GM12878 (cell line): Measurements from ENCODE around the gene SCGB1C2.

Experiments
- CREB1 ChIP-seq: IDR thresholded peaks from 2 replicates; pipeline ENCODE4 v1.6.1; 2012; ENCODE audit warnings: low read depth, mild to moderate bottlenecking, inconsistent platforms
- EP300 ChIP-seq, 2 experiments: fragments of 150-350 bp in 1 of 2; IDR thresholded peaks; 2 replicates each; pipeline ENCODE4 v1.6.1; 2011 to 2012; ENCODE audit warnings: low read depth in 2 of 2, low read length in 2 of 2, borderline replicate concordance in 1 of 2, improper control_type of control experiment in 1 of 2, inconsistent platforms in 1 of 2; ENCODE audit not compliant: control insufficient read depth in 1 of 2
- FOXK2 ChIP-seq: fragments of 450-650 bp; IDR thresholded peaks from 2 replicates; pipeline ENCODE4 v1.6.1; 2017; ENCODE audit warnings: mild to moderate bottlenecking, moderate library complexity
- JUND ChIP-seq: IDR thresholded peaks from 2 replicates; pipeline ENCODE4 v1.6.1; 2012; ENCODE audit warnings: low read depth, mild to moderate bottlenecking, low read length, improper control_type of control experiment, moderate library complexity
- PML ChIP-seq: IDR thresholded peaks from 2 replicates; pipeline ENCODE4 v1.6.1; 2012; ENCODE audit warnings: low read length, inconsistent platforms
- POLR2AphosphoS5 ChIP-seq: IDR thresholded peaks from 2 replicates; pipeline ENCODE4 v1.6.1; 2011; ENCODE audit warnings: mild to moderate bottlenecking, low read length, inconsistent platforms
- SP1 ChIP-seq: IDR thresholded peaks from one replicate; pipeline ENCODE4 v1.6.1; 2011; ENCODE audit warnings: low read depth, low read length
- TF ChIP-seq, protein P1 (sequence below): IDR thresholded peaks from 2 replicates; pipeline ENCODE4 v1.6.1; 2012; ENCODE audit warnings: low read depth, low read length, improper control_type of control experiment
- TF ChIP-seq, protein P2 (sequence below): fragments of 450-650 bp; IDR thresholded peaks from 2 replicates; pipeline ENCODE4 v1.6.1; 2016; ENCODE audit warnings: mild to moderate bottlenecking, moderate library complexity, borderline replicate concordance
- TF ChIP-seq, protein P3 (sequence below): IDR thresholded peaks from 2 replicates; pipeline ENCODE4 v1.6.1; 2011; ENCODE audit warnings: borderline replicate concordance, low read depth, mild to moderate bottlenecking, moderate library complexity, low read length; ENCODE audit not compliant: insufficient read depth, poor library complexity, severe bottlenecking
- TF ChIP-seq, protein P4 (sequence below), 3 experiments: IDR thresholded peaks in 2 of 3; conservative IDR thresholded peaks in 1 of 3; 2 replicates each; pipeline ENCODE4 v1.5.1; 2011; ENCODE audit warnings: low read depth in 3 of 3, low read length in 3 of 3, mild to moderate bottlenecking in 3 of 3, control low read depth in 2 of 3, moderate library complexity in 2 of 3, inconsistent platforms in 1 of 3, mixed read lengths in 1 of 3; ENCODE audit not compliant: control insufficient read depth in 2 of 3, insufficient read depth in 1 of 3; ENCODE audit errors: extremely low read depth in 1 of 3

DNA sequence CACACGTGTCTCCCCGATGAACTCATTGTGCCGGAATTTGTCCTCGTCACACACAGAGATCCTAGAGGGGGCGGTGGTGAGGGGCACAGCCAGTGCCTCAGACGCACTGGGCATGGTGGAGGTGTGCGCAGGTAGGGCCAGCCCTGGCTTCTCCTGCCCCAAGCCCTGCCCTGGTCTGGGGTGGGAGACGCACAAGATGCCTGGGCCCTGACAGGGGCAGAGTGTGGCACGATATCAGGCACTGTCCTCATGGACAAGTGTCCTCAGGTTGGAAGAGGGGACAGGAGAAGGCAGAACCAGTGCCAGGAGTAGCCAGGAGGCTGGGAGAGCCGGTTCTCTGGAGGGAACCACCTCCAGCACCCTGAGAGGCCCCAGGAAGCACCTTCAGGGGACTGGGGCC is 24.1 kb downstream of the SCGB1C2 start:
- TF ChIP-seq PML = no peak
- no peak for TF ChIP-seq SP1
- TF ChIP-seq, protein P1, sequence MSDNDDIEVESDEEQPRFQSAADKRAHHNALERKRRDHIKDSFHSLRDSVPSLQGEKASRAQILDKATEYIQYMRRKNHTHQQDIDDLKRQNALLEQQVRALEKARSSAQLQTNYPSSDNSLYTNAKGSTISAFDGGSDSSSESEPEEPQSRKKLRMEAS = no peak
- TF ChIP-seq, protein P2, sequence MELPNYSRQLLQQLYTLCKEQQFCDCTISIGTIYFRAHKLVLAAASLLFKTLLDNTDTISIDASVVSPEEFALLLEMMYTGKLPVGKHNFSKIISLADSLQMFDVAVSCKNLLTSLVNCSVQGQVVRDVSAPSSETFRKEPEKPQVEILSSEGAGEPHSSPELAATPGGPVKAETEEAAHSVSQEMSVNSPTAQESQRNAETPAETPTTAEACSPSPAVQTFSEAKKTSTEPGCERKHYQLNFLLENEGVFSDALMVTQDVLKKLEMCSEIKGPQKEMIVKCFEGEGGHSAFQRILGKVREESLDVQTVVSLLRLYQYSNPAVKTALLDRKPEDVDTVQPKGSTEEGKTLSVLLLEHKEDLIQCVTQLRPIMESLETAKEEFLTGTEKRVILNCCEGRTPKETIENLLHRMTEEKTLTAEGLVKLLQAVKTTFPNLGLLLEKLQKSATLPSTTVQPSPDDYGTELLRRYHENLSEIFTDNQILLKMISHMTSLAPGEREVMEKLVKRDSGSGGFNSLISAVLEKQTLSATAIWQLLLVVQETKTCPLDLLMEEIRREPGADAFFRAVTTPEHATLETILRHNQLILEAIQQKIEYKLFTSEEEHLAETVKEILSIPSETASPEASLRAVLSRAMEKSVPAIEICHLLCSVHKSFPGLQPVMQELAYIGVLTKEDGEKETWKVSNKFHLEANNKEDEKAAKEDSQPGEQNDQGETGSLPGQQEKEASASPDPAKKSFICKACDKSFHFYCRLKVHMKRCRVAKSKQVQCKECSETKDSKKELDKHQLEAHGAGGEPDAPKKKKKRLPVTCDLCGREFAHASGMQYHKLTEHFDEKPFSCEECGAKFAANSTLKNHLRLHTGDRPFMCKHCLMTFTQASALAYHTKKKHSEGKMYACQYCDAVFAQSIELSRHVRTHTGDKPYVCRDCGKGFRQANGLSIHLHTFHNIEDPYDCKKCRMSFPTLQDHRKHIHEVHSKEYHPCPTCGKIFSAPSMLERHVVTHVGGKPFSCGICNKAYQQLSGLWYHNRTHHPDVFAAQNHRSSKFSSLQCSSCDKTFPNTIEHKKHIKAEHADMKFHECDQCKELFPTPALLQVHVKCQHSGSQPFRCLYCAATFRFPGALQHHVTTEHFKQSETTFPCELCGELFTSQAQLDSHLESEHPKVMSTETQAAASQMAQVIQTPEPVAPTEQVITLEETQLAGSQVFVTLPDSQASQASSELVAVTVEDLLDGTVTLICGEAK = no peak
- no peak for TF ChIP-seq FOXK2
- TF ChIP-seq, protein P3, sequence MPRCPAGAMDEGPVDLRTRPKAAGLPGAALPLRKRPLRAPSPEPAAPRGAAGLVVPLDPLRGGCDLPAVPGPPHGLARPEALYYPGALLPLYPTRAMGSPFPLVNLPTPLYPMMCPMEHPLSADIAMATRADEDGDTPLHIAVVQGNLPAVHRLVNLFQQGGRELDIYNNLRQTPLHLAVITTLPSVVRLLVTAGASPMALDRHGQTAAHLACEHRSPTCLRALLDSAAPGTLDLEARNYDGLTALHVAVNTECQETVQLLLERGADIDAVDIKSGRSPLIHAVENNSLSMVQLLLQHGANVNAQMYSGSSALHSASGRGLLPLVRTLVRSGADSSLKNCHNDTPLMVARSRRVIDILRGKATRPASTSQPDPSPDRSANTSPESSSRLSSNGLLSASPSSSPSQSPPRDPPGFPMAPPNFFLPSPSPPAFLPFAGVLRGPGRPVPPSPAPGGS = no peak
- no peak for TF ChIP-seq POLR2AphosphoS5
- no peak for TF ChIP-seq CREB1
- TF ChIP-seq JUND = no peak
- no peak for TF ChIP-seq EP300 (IDR thresholded peaks at IDR 0.05; ENCODE audit: borderline replicate concordance in 1 of 2, control insufficient read depth in 1 of 2, low read depth in 2 of 2, low read length in 2 of 2)
- TF ChIP-seq, protein P4, sequence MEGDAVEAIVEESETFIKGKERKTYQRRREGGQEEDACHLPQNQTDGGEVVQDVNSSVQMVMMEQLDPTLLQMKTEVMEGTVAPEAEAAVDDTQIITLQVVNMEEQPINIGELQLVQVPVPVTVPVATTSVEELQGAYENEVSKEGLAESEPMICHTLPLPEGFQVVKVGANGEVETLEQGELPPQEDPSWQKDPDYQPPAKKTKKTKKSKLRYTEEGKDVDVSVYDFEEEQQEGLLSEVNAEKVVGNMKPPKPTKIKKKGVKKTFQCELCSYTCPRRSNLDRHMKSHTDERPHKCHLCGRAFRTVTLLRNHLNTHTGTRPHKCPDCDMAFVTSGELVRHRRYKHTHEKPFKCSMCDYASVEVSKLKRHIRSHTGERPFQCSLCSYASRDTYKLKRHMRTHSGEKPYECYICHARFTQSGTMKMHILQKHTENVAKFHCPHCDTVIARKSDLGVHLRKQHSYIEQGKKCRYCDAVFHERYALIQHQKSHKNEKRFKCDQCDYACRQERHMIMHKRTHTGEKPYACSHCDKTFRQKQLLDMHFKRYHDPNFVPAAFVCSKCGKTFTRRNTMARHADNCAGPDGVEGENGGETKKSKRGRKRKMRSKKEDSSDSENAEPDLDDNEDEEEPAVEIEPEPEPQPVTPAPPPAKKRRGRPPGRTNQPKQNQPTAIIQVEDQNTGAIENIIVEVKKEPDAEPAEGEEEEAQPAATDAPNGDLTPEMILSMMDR (IDR thresholded peaks at IDR 0.05 in 2 of 3, conservative IDR thresholded peaks at IDR 0.05 in 1 of 3; ENCODE audit: control insufficient read depth in 2 of 3, extremely low read depth in 1 of 3, insufficient read depth in 1 of 3, low read depth in 3 of 3, low read length in 3 of 3) = no peak
